Ascending aorta (tissue), 2 donors: Measurements from ENCODE around the gene NCAPG2. TPM values are rescaled to one million over a fixed set of nuclear protein-coding genes. Genes with fewer than 3 reads are reported as not detected.

Source experiments
- DNase-seq, 2 donors: peaks; one replicate each; pipeline ENCODE4 v3.0.0-alpha.2; 2019; ENCODE audit warnings: low spot score in 2 of 2
- H3K27ac ChIP-seq, 2 donors: fragments of 200-600 bp; sonication (generic); one replicate each; pipeline ENCODE4 v1.5.1; 2016 to 2017; ENCODE audit warnings: mild to moderate bottlenecking in 1 of 2
- H3K27me3 ChIP-seq: fragments of 200-600 bp; sonication (generic); one replicate; pipeline ENCODE4 v1.5.1; 2017
- H3K36me3 ChIP-seq, 2 donors: fragments of 200-600 bp; sonication (generic); one replicate each; pipeline ENCODE4 v1.5.1; 2016
- H3K4me1 ChIP-seq, 2 donors: fragments of 200-600 bp; sonication (generic); one replicate each; pipeline ENCODE4 v1.5.1; 2016 to 2017; ENCODE audit warnings: mild to moderate bottlenecking in 1 of 2
- H3K4me3 ChIP-seq, 2 donors: fragments of 200-600 bp; sonication (generic); one replicate each; pipeline ENCODE4 v1.5.1; 2016 to 2017; ENCODE audit warnings: mild to moderate bottlenecking in 1 of 2
- H3K9me3 ChIP-seq, 2 donors: fragments of 200-600 bp; sonication (generic); one replicate each; pipeline ENCODE4 v1.5.1; 2016
- CTCF ChIP-seq, 3 experiments: fragments of 200-600 bp in 2 of 3; fragments of 450-650 bp in 1 of 3; sonication (generic) in 2 of 3; IDR thresholded peaks; one replicate each; pipeline ENCODE4 v1.5.1; 2016 to 2019; ENCODE audit warnings: antibody characterized with exemption in 3 of 3, mild to moderate bottlenecking in 1 of 3, moderate library complexity in 1 of 3
- intact Hi-C: fragments of 100-400 bp; cut with DNase I; formaldehyde crosslinking; loops from one replicate; pipeline ENCODE4 v1.15.1; 2023
- total RNA-seq: library from RNA; depleted of rRNA; stranded (reverse); fragments of >200 nt; gene quantifications from one replicate; pipeline ENCODE4 v1.1.0, GENCODE V29; 2016

NCAPG2 gene
- total RNA-seq, 1 donor from 2014 or later, result 1.6 TPM

DNA sequence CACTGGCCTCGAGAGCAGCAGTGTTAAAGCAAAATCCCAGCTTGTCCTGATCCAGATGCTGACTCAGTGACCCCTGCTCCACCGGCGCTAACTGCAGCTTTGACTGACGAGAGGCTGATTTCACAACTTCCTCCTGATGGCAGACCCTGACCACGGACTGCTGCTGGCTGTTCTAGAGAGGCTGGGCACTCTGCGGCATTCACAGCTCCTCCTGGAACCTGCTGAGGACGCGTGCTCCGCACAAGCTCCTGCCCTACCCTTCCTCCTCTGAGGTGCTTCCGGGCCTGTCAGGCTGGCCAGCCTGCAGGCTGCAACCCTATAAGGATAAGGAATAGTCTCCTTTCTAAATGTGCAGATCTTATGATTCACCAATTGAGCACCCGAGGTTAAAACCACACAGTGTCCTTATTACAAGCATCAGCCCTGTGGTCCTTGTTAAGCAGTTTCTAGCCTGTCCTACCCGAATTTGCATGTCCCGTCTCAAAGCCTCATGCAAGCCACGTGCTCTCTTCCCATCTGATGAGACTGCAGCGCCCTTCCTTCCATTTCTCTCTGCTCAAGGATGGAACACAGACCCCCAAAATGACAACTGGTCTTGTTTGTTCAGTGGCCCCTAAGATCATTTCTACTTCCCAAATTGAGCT lies 35.5 kb upstream of the NCAPG2 start:
- H3K9me3 ChIP-seq, result no peaks in the 10 kb centered on the region
- no peak overlapping the region for H3K4me3 ChIP-seq
- H3K27me3 ChIP-seq, result no peaks in the 10 kb centered on the region
- intact Hi-C loops, result no loop called here
- no peak overlapping the region for H3K27ac ChIP-seq
- H3K4me1 ChIP-seq, result no peaks in the 10 kb centered on the region
- DNase-seq, result peak in 1 of 2 donors; percentile 17
- TF ChIP-seq CTCF (IDR thresholded peaks at IDR 0.05), result no peak
- peaks cover 80 to 97% of the 10 kb centered on the region in 2 donors for H3K36me3 ChIP-seq

- no peak for TF ChIP-seq CTCF (IDR thresholded peaks at IDR 0.05)
- intact Hi-C loops, result no loop called here
- H3K27ac ChIP-seq, result no peak overlapping the region
- H3K4me3 ChIP-seq, result no peak overlapping the region
- H3K36me3 ChIP-seq, result peaks cover 88 to 97% of the 10 kb centered on the region in 2 donors
- no peak for DNase-seq
- no peaks in the 10 kb centered on the region for H3K9me3 ChIP-seq
- no peaks in the 10 kb centered on the region for H3K4me1 ChIP-seq
- no peaks in the 10 kb centered on the region for H3K27me3 ChIP-seq
Observed at GRCh38 chr7:158738841-158739240, 34.2 kb upstream of the NCAPG2 start.

DNA sequence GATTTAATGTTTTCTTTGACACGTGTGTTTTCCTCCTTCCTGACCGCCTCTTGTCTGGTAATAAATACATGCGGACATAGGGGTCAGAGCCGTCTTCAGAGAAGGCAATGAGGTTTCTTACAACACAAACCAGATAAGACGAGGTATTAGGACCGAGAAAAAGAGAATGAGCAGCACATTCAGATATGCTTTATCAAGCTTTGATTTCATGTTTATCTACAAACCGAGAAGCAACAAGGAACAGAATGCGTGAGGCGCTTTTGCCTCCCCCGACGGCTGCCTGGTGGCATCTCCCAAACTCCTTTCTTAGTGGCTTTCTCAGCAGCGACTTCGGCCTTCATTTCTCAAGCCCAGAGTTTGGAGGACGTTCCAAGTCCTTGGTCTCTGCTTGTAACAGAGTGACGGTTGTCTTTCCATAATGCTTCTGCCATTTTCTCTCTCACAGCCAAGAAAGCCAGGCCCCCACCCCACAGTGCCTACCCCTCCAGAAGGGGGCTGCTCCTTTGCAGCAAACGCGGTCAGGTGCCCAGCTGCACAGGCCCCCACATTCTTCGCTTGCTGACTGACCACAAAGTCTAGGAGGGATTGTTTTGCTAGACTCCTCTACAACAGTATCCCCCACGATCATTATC lies 32.6 kb upstream of the NCAPG2 start:
- no peak overlapping the region for H3K4me3 ChIP-seq
- no peaks in the 10 kb centered on the region for H3K27me3 ChIP-seq
- no peaks in the 10 kb centered on the region for H3K4me1 ChIP-seq
- no peak for TF ChIP-seq CTCF (IDR thresholded peaks at IDR 0.05)
- H3K36me3 ChIP-seq, result peaks cover 81 to 94% of the 10 kb centered on the region in 2 donors
- no peaks in the 10 kb centered on the region for H3K9me3 ChIP-seq
- H3K27ac ChIP-seq, result no peak overlapping the region
- intact Hi-C loops, result no loop called here
- no peak for DNase-seq

GRCh38 chr7:158735935-158736334 lies 31.3 kb upstream of the NCAPG2 start:
- peaks cover 71 to 91% of the 10 kb centered on the region in 2 donors for H3K36me3 ChIP-seq
- TF ChIP-seq CTCF (IDR thresholded peaks at IDR 0.05), result no peak
- H3K4me1 ChIP-seq, result no peaks in the 10 kb centered on the region
- no peak overlapping the region for H3K27ac ChIP-seq
- DNase-seq, result no peak
- H3K4me3 ChIP-seq, result no peak overlapping the region
- intact Hi-C loops, result no loop called here
- no peaks in the 10 kb centered on the region for H3K27me3 ChIP-seq
- H3K9me3 ChIP-seq, result no peaks in the 10 kb centered on the region

- H3K9me3 ChIP-seq, result no peaks in the 10 kb centered on the region
- H3K27ac ChIP-seq, result no peak overlapping the region
- no peak overlapping the region for H3K4me3 ChIP-seq
- DNase-seq, result no peak
- no peaks in the 10 kb centered on the region for H3K27me3 ChIP-seq
- H3K36me3 ChIP-seq, result peaks cover 67 to 91% of the 10 kb centered on the region in 2 donors
- intact Hi-C loops, result no loop called here
- H3K4me1 ChIP-seq, result no peaks in the 10 kb centered on the region
- no peak for TF ChIP-seq CTCF (IDR thresholded peaks at IDR 0.05)
Observed at GRCh38 chr7:158734861-158735260, 30.3 kb upstream of the NCAPG2 start.
